GM13976 (cell line): ENCODE data around the gene PANX3.
"Not testable (repeated sequence)": the region's sequence is repeated elsewhere in the genome, so short reads cannot be mapped to it uniquely, and the experiment has no call there.

Experiments used
- DNase-seq: peaks from one replicate; pipeline ENCODE4 v3.0.0; 2012; ENCODE audit warnings: low spot score
- in situ Hi-C: fragments of 300-500 bp; cut with MboI; formaldehyde crosslinking; loops from one replicate; pipeline ENCODE4 v1.12.0; 2022; ENCODE audit warnings: low sequenced_read_pairs, mixed read lengths, inconsistent platforms; ENCODE audit not compliant: unreplicated experiment
- TF ChIP-seq, protein P1 (sequence below): IDR thresholded peaks from 2 replicates; pipeline ENCODE4 v1.5.1; 2012; ENCODE audit warnings: borderline replicate concordance, mild to moderate bottlenecking; ENCODE audit not compliant: insufficient read depth; ENCODE audit errors: extremely low read depth, missing control alignments, control extremely low read depth

PANX3 gene

GRCh38 chr11:124595302-124595701, 15.9 kb upstream of the PANX3 start:
- no peak for DNase-seq
- in situ Hi-C loops, result loop anchor here (25.0 kb wide), 2 partner anchors 183 to 533 kb away; partner anchors contain the start of gene OR8B4
- TF ChIP-seq, protein P1, sequence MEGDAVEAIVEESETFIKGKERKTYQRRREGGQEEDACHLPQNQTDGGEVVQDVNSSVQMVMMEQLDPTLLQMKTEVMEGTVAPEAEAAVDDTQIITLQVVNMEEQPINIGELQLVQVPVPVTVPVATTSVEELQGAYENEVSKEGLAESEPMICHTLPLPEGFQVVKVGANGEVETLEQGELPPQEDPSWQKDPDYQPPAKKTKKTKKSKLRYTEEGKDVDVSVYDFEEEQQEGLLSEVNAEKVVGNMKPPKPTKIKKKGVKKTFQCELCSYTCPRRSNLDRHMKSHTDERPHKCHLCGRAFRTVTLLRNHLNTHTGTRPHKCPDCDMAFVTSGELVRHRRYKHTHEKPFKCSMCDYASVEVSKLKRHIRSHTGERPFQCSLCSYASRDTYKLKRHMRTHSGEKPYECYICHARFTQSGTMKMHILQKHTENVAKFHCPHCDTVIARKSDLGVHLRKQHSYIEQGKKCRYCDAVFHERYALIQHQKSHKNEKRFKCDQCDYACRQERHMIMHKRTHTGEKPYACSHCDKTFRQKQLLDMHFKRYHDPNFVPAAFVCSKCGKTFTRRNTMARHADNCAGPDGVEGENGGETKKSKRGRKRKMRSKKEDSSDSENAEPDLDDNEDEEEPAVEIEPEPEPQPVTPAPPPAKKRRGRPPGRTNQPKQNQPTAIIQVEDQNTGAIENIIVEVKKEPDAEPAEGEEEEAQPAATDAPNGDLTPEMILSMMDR, result no peak

DNA sequence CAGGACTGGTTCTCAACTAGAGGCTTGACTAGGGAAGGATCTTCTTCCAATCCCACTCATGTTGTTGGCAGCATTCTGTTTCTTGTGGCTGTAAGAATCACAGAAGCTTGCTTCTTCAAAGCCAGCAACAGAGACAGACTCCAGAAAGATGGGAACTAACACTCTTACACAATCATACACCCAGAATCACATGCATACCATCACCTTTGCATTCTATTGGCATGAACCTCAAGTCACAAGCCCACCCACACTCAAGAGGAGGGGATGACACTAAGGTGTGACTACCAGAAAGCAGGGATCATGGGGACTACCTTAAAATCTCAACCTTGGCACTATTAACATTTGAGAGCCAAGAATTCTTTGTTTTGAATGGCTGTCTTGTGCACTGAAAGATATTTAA, 13.6 kb upstream of the PANX3 start:
- in situ Hi-C loops, result loop anchor here (25.0 kb wide), 2 partner anchors 185 to 535 kb away; partner anchors contain the start of gene OR8B4

DNA sequence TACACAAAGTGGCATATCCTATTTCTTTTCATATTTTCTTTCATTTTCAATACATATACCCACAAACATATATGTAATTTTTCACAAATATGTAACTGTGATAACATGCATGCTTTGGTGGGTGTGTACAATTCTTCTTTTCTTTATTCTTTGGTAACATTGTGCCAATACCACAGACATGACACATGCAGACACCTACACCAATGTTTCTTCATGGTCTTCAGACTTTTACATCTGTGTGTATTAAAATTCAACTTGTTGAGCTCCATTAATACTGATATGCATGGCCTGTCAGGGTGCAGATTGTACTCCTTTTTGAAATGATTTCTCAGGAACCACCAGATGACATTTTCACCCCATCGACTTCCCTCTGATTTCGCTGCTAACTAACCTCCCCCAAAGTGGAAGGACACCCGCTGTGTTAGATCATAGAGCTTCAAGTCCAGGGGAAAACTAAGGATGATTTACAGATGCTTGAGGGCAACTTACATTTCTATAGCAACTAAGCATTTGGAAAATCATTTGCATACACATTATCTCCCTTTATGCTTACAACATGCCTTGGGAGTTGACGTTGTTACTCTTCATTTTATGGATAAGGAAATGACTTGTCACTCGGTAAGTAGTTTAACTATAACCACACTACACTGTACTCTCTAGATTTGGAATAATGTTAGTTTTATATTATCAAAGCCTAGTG, 10.5 kb upstream of the PANX3 start:
- TF ChIP-seq, protein P1, result no peak
- in situ Hi-C loops, result no loop called here
- no peak for DNase-seq

More for the DNA sequence above, 13.6 kb upstream of the PANX3 start:
- TF ChIP-seq, protein P1, result no peak
- DNase-seq, result no peak

GRCh38 chr11:124602193-124602592, 9.0 kb upstream of the PANX3 start:
- no peak for DNase-seq
- in situ Hi-C loops, result no loop called here
- TF ChIP-seq, protein P1, result no peak

- DNase-seq, in situ Hi-C loops: not testable (repeated sequence)
These were observed 8.5 kb upstream of the PANX3 start for GRCh38 chr11:124602723-124603122.

GRCh38 chr11:124605719-124606118, 5.5 kb upstream of the PANX3 start:
- in situ Hi-C loops, result no loop called here
- TF ChIP-seq, protein P1, result no peak
- DNase-seq, result no peak

DNA sequence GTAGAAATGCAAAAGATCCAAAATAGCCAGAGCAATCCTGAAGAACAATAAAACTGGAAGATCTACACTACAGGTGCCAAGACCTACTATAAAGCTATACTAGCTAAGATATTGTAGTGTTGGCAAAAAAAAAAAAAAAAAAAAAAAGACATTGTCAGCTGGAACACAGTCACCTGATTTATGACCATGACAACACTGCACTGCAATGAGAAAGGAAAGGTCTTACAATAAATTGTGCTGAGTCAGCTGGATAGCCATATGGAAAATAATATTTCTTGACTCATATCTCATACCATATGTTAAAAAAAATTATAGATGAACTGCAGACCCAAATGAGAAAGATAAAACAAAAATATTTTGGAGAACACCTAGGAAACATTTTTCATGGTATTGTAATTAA, 3.1 kb upstream of the PANX3 start:
- no peak for DNase-seq
- TF ChIP-seq, protein P1, result no peak
- in situ Hi-C loops, result no loop called here
